SK-N-SH treated with all-trans-retinoic acid at 6 μM for 48 hours (cell line): ENCODE data around the gene GRK5.

Experiments
- ATAC-seq: fragments of 200-7000 bp; cut with Tn5 transposase; 3 replicates; pipeline ENCODE4 v1.9.1; 2020; ENCODE audit warnings: mild to moderate bottlenecking, moderate library complexity
- ARNTL ChIP-seq: fragments of 450-650 bp; formaldehyde crosslinking; IDR thresholded peaks from 2 replicates; pipeline ENCODE4 v1.5.0; 2020; ENCODE audit warnings: low read depth, mild to moderate bottlenecking, moderate library complexity, borderline replicate concordance
- CSDC2 ChIP-seq: fragments of 250-450 bp; sonication (Bioruptor Pico); IDR thresholded peaks from 2 replicates; pipeline ENCODE4 v1.5.0; 2020; ENCODE audit warnings: mild to moderate bottlenecking, moderate library complexity
- ESRRG ChIP-seq: fragments of 250-450 bp; sonication (Bioruptor Pico); IDR thresholded peaks from 2 replicates; pipeline ENCODE4 v1.6.1; 2021; ENCODE audit warnings: mild to moderate bottlenecking
- GLIS3 ChIP-seq: fragments of 250-450 bp; sonication (Bioruptor Pico); IDR thresholded peaks from 2 replicates; pipeline ENCODE4 v1.5.0; 2020; ENCODE audit warnings: mild to moderate bottlenecking, moderate library complexity
- ISL1 ChIP-seq: fragments of 250-450 bp; sonication (Bioruptor Pico); IDR thresholded peaks from 2 replicates; pipeline ENCODE4 v2.1.2; 2022; ENCODE audit warnings: mild to moderate bottlenecking, moderate library complexity
- OSR1 ChIP-seq: fragments of 250-450 bp; sonication (Bioruptor Pico); IDR thresholded peaks from 2 replicates; pipeline ENCODE4 v1.8.0; 2022; ENCODE audit warnings: moderate library complexity, mild to moderate bottlenecking, inconsistent platforms
- PATZ1 ChIP-seq: fragments of 250-450 bp; sonication (Bioruptor Pico); IDR thresholded peaks from 2 replicates; pipeline ENCODE4 v1.8.0; 2020; ENCODE audit warnings: mild to moderate bottlenecking, moderate library complexity, borderline replicate concordance
- PPARA ChIP-seq: fragments of 250-450 bp; sonication (Bioruptor Pico); IDR thresholded peaks from 2 replicates; pipeline ENCODE4 v1.5.0; 2020; ENCODE audit warnings: mild to moderate bottlenecking, borderline replicate concordance
- RARB ChIP-seq: fragments of 250-450 bp; sonication (Bioruptor Pico); IDR thresholded peaks from 2 replicates; pipeline ENCODE4 v1.8.0; 2021; ENCODE audit warnings: mild to moderate bottlenecking, moderate library complexity
- SNAI2 ChIP-seq: fragments of 250-450 bp; sonication (Bioruptor Pico); IDR thresholded peaks from 2 replicates; pipeline ENCODE4 v1.5.0; 2020; ENCODE audit warnings: mild to moderate bottlenecking, moderate library complexity
- TCF4 ChIP-seq: fragments of 250-450 bp; sonication (Bioruptor Pico); IDR thresholded peaks from 2 replicates; pipeline ENCODE4 v1.8.0; 2021; ENCODE audit warnings: mild to moderate bottlenecking, moderate library complexity, borderline replicate concordance
- TOX ChIP-seq: fragments of 250-450 bp; sonication (Bioruptor Pico); IDR thresholded peaks from 2 replicates; pipeline ENCODE4 v1.8.0; 2021; ENCODE audit warnings: mild to moderate bottlenecking, moderate library complexity, borderline replicate concordance
- TSHZ2 ChIP-seq: fragments of 250-450 bp; sonication (Bioruptor Pico); IDR thresholded peaks from 2 replicates; pipeline ENCODE4 v1.5.0; 2020; ENCODE audit warnings: mild to moderate bottlenecking, moderate library complexity
- ZC3H10 ChIP-seq: fragments of 250-450 bp; sonication (Bioruptor Pico); IDR thresholded peaks from 2 replicates; pipeline ENCODE4 v1.5.1; 2021; ENCODE audit warnings: mild to moderate bottlenecking, moderate library complexity
- ZFP3 ChIP-seq: fragments of 250-450 bp; sonication (Bioruptor Pico); IDR thresholded peaks from 2 replicates; pipeline ENCODE4 v1.5.0; 2020; ENCODE audit warnings: mild to moderate bottlenecking, moderate library complexity
- ZFP30 ChIP-seq: fragments of 450-650 bp; formaldehyde crosslinking; IDR thresholded peaks from 2 replicates; pipeline ENCODE4 v1.5.0; 2022; ENCODE audit warnings: mild to moderate bottlenecking, moderate library complexity
- ZNF565 ChIP-seq: fragments of 450-650 bp; formaldehyde crosslinking; conservative IDR thresholded peaks from 2 replicates; pipeline ENCODE4 v1.5.0; 2020; ENCODE audit warnings: low read depth, mild to moderate bottlenecking, moderate library complexity
- ZNF70 ChIP-seq: fragments of 450-650 bp; formaldehyde crosslinking; IDR thresholded peaks from 2 replicates; pipeline ENCODE4 v1.5.0; 2020; ENCODE audit warnings: mild to moderate bottlenecking, moderate library complexity
- ZNF8 ChIP-seq: fragments of 450-650 bp; formaldehyde crosslinking; IDR thresholded peaks from 2 replicates; pipeline ENCODE4 v1.5.0; 2020; ENCODE audit warnings: mild to moderate bottlenecking, moderate library complexity
- TF ChIP-seq, protein P1 (sequence below): fragments of 250-450 bp; sonication (Bioruptor Pico); IDR thresholded peaks from 2 replicates; pipeline ENCODE4 v1.8.0; 2021; ENCODE audit warnings: low read depth, mild to moderate bottlenecking, moderate library complexity, borderline replicate concordance
- TF ChIP-seq, protein P2 (sequence below): fragments of 250-450 bp; sonication (Bioruptor Pico); IDR thresholded peaks from 2 replicates; pipeline ENCODE4 v1.5.1; 2020; ENCODE audit warnings: low read depth, mild to moderate bottlenecking, moderate library complexity
- TF ChIP-seq, protein P3 (sequence below): fragments of 250-450 bp; sonication (Bioruptor Pico); IDR thresholded peaks from 2 replicates; pipeline ENCODE4 v1.5.1; 2021; ENCODE audit warnings: mild to moderate bottlenecking, moderate library complexity

Gene GRK5

DNA sequence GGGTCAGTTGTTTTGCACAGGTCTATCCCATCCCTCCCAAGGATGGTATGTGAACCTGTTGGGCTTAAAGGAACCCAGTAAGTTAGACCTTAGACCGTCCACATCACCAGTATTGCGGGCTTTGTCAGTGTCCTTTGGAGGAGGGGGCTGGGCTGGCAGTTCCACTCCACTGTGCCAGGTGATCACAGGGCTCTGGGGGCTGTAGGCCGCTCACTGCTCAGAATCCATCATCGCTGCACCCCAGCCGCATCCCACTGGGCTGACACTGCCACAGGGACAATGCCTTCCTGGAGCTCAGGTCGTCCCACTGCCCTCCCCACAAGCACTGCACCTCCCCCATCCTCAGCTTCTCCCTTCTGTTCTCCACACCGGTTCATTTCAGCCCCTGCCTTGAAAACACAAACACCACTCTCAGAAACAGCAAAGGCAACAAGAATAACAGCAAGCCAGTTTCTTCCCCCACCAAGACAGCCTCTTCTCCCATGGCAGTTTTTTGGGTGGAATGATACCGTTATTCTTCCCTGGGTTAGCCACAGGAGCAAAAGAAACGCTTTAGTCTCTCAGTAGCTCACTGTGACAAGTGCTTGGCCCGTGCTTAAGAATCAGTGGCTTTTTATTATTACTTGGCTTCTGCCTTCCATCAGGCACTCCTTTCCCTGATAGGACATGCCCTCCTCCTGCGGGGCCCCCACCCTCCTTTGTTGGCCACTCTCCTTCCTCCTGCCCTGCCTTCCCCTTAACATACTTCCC lies 111.2 kb downstream of the GRK5 start:
- no peak for ATAC-seq
- TF ChIP-seq ZNF70 (no peak), GLIS3 (no peak), ZC3H10 (no peak)

DNA sequence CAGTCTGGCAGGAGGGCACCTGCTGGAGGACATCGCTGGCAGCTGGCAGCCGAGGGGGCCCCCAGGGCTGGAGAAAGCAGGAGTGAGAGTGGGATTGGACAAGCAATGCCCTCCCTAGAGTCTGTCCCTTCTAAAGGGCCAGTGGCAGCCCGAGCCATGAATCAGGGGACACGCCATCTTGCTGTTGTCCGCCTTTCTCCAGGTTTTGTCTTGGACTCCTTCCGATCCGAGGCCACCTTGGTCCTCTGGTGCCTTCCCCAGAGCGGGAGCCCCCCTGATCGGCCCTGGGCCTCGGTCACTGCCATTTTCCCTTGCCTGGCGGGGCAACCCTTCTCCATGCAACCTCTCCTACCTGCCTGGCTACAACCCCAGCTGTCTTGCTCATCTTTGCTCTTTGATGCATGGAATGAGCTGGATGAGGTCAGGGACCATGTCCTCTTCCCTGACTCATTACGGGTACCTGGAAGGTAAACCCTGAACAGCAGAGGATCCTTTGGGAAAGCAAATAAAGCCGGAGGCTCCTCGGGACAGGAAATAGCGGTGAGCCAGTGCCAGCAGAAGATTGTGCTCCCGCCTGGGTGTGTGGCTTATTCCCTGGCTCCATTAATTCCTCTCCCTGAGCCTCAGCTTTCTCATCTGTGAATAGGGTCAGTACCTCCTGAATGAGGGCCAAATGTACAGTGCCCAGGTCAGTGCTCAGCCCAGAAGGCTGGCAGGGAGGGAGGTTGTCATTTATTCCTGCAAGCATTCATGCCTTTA lies 112.0 kb downstream of the GRK5 start:
- ATAC-seq = no peak
- TF ChIP-seq PPARA (no peak), ZNF565 (no peak), TCF4 (CRISPR knock-in tag) (no peak), ARNTL (CRISPR knock-in tag) (no peak), CSDC2 (CRISPR knock-in tag) (no peak), ZFP3 (CRISPR knock-in tag) (no peak), RARB (CRISPR knock-in tag) (no peak), OSR1 (CRISPR knock-in tag) (no peak), ESRRG (no peak), ISL1 (CRISPR knock-in tag) (no peak), SNAI2 (CRISPR knock-in tag) (no peak), ZNF8 (CRISPR knock-in tag) (no peak), TOX (CRISPR knock-in tag) (no peak), PATZ1 (CRISPR knock-in tag) (no peak), TSHZ2 (CRISPR knock-in tag) (no peak)
- TF ChIP-seq, protein P1, sequence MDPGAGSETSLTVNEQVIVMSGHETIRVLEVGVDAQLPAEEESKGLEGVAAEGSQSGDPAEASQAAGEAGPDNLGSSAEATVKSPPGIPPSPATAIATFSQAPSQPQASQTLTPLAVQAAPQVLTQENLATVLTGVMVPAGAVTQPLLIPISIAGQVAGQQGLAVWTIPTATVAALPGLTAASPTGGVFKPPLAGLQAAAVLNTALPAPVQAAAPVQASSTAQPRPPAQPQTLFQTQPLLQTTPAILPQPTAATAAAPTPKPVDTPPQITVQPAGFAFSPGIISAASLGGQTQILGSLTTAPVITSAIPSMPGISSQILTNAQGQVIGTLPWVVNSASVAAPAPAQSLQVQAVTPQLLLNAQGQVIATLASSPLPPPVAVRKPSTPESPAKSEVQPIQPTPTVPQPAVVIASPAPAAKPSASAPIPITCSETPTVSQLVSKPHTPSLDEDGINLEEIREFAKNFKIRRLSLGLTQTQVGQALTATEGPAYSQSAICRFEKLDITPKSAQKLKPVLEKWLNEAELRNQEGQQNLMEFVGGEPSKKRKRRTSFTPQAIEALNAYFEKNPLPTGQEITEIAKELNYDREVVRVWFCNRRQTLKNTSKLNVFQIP = no peak
- TF ChIP-seq, protein P2, sequence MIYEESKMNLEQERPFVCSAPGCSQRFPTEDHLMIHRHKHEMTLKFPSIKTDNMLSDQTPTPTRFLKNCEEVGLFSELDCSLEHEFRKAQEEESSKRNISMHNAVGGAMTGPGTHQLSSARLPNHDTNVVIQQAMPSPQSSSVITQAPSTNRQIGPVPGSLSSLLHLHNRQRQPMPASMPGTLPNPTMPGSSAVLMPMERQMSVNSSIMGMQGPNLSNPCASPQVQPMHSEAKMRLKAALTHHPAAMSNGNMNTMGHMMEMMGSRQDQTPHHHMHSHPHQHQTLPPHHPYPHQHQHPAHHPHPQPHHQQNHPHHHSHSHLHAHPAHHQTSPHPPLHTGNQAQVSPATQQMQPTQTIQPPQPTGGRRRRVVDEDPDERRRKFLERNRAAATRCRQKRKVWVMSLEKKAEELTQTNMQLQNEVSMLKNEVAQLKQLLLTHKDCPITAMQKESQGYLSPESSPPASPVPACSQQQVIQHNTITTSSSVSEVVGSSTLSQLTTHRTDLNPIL (CRISPR knock-in tag) = no peak
- TF ChIP-seq, protein P3, sequence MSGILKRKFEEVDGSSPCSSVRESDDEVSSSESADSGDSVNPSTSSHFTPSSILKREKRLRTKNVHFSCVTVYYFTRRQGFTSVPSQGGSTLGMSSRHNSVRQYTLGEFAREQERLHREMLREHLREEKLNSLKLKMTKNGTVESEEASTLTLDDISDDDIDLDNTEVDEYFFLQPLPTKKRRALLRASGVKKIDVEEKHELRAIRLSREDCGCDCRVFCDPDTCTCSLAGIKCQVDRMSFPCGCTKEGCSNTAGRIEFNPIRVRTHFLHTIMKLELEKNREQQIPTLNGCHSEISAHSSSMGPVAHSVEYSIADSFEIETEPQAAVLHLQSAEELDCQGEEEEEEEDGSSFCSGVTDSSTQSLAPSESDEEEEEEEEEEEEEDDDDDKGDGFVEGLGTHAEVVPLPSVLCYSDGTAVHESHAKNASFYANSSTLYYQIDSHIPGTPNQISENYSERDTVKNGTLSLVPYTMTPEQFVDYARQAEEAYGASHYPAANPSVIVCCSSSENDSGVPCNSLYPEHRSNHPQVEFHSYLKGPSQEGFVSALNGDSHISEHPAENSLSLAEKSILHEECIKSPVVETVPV = no peak

- ATAC-seq = no peak
- TF ChIP-seq GLIS3 (no peak), SNAI2 (CRISPR knock-in tag) (no peak), ZFP30 (no peak), PATZ1 (CRISPR knock-in tag) (no peak)
- TF ChIP-seq, protein P3 = no peak
- TF ChIP-seq, protein P2 (CRISPR knock-in tag) = no peak
Measured at GRCh38 chr10:119319920-119320258, 112.5 kb downstream of the GRK5 start.
